GM23338 (cell line): ENCODE measurements around the gene PPP2R3B.

Source experiments
- CTCF ChIP-seq, 2 experiments: fragments of 200-600 bp in 1 of 2; sonication (generic) in 1 of 2; conservative IDR thresholded peaks; 2 replicates each; pipeline versions ENCODE4 v1.5.1 to v1.6.1; 2016 to 2017; ENCODE audit warnings: antibody characterized with exemption in 2 of 2, low read depth in 2 of 2, mild to moderate bottlenecking in 2 of 2, moderate library complexity in 1 of 2
- ZNF114 ChIP-seq: fragments of 250-450 bp; sonication (Bioruptor Pico); IDR thresholded peaks from 2 replicates; pipeline ENCODE4 v1.5.0; 2020; ENCODE audit warnings: mild to moderate bottlenecking, moderate library complexity

- TF ChIP-seq CTCF (conservative IDR thresholded peaks at IDR 0.05; ENCODE audit: low read depth in 2 of 2): no peak
- no peak for TF ChIP-seq ZNF114
These were observed 79.2 kb downstream of the PPP2R3B start for GRCh38 chrX:307261-308111.
